Kidney (tissue), 14 donors: ENCODE data around the gene CAP2. TPM values are rescaled to one million over a fixed set of nuclear protein-coding genes. Genes with fewer than 3 reads are reported as not detected.
"Not testable (repeated sequence)": the region's sequence is repeated elsewhere in the genome, so short reads cannot be mapped to it uniquely, and the experiment has no call there.

ENCODE experiments used
- DNase-seq, 5 donors: peaks; one replicate each; pipeline ENCODE4 v3.0.0-alpha.2; 2013 to 2020
- FAIRE-seq: peaks from 2 replicates; lab custom pipeline; 2012; peaks lifted over from hg19 to GRCh38; lab: Jason Lieb, UNC
- H3K27ac ChIP-seq, 2 donors: one replicate each; pipeline ENCODE4 v1.7.0; 2013; ENCODE audit warnings: low read depth in 2 of 2, low read length in 2 of 2, inconsistent platforms in 1 of 2
- H3K27me3 ChIP-seq: one replicate; pipeline ENCODE4 v1.7.1; 2013; ENCODE audit warnings: low read length, inconsistent platforms; ENCODE audit not compliant: control insufficient read depth, insufficient read depth
- H3K36me3 ChIP-seq, 3 donors: one replicate each; pipeline versions ENCODE4 v1.7.0 to v1.7.1; 2013; ENCODE audit warnings: low read length in 3 of 3, control low read depth in 1 of 3, inconsistent platforms in 1 of 3; ENCODE audit not compliant: insufficient read depth in 3 of 3, control insufficient read depth in 2 of 3
- H3K4me1 ChIP-seq, 3 donors: one replicate each; pipeline versions ENCODE4 v1.7.0 to v1.7.1; 2013; ENCODE audit warnings: low read length in 3 of 3, inconsistent platforms in 1 of 3, low read depth in 1 of 3; ENCODE audit not compliant: control insufficient read depth in 2 of 3, insufficient read depth in 2 of 3
- H3K4me3 ChIP-seq, 3 donors: one replicate each; pipeline versions ENCODE4 v1.7.0 to v1.8.1; 2013; ENCODE audit warnings: low read length in 3 of 3, control low read depth in 1 of 3, inconsistent platforms in 1 of 3
- H3K9ac ChIP-seq, 3 donors: one replicate each; pipeline versions ENCODE4 v1.7.0 to v1.7.1; 2013; ENCODE audit warnings: low read length in 3 of 3, control low read depth in 1 of 3, inconsistent platforms in 1 of 3
- H3K9me3 ChIP-seq, 3 donors: one replicate each; pipeline versions ENCODE4 v1.7.0 to v1.7.1; 2013; ENCODE audit warnings: low read length in 3 of 3, control low read depth in 1 of 3, inconsistent platforms in 1 of 3; ENCODE audit not compliant: control insufficient read depth in 2 of 3, insufficient read depth in 1 of 3
- CTCF ChIP-seq: IDR thresholded peaks from 3 replicates; pipeline ENCODE4 v1.5.1; 2012; ENCODE audit warnings: mild to moderate bottlenecking, moderate library complexity, borderline replicate concordance; ENCODE audit not compliant: insufficient read depth; ENCODE audit errors: extremely low read depth
- intact Hi-C: fragments of 100-400 bp; cut with DNase I; formaldehyde crosslinking; loops from one replicate; pipeline ENCODE4 v1.11.1; 2022
- polyA plus RNA-seq: library from polyadenylated mRNA; stranded (reverse); fragments of 350-450 nt; fragmentation: Illumina TruSeq; extraction: RNeasy Lipid Tissue Mini Kit (QIAGEN cat#74804); gene quantifications from one replicate; pipeline ENCODE4 v1.2.3, GENCODE V29; 2014; ENCODE audit warnings: low read depth, low replicate concordance; ENCODE audit not compliant: insufficient read depth
- total RNA-seq: library from RNA; stranded (reverse); fragmentation: NEBNext Ultra II Directional; extraction: Animal tissue kit (Norgen Biotek cat#: 25700); gene quantifications from one replicate; pipeline ENCODE4 v1.2.1, GENCODE V29; 2021
- donor health status: control.
- donor health status: control.
- donor health status: control.
- donor health status: control.
- donor health status: control.
- donor health status: DM: yes; HTN: yes; CAD: no.
- donor health status: Normal renal cell carcinoma (clear cell type).

Gene CAP2
- total and polyA plus RNA-seq, 2 donors from 2014 or later: 9.8 to 15.7 TPM

- intact Hi-C loops: no loop called here
- Histone ChIP-seq H3K4me1 (peaks cover 0 to 5% (median 0%) of the 10 kb centered on the region in 3 donors), H3K9ac (no peak overlapping the region), H3K4me3 (no peak overlapping the region), H3K9me3 (no peaks in the 10 kb centered on the region), H3K36me3 (no peaks in the 10 kb centered on the region), H3K27me3 (no peaks in the 10 kb centered on the region), H3K27ac (no peak overlapping the region)
- no peak for TF ChIP-seq CTCF
- FAIRE-seq: no peak
- no peak for DNase-seq
These were observed 2.9 kb downstream of the CAP2 start for GRCh38 chr6:17396256-17396655.

GRCh38 chr6:17397764-17398194 is 4.4 kb downstream of the CAP2 start:
- Histone ChIP-seq H3K27me3 (no peaks in the 10 kb centered on the region), H3K4me3 (no peak overlapping the region), H3K27ac (no peak overlapping the region), H3K9me3 (no peaks in the 10 kb centered on the region), H3K4me1 (peaks cover 0 to 5% (median 0%) of the 10 kb centered on the region in 3 donors), H3K36me3 (no peaks in the 10 kb centered on the region), H3K9ac (no peak overlapping the region)
- no peak for DNase-seq
- no peak for FAIRE-seq
- TF ChIP-seq CTCF: no peak
- intact Hi-C loops: no loop called here

- H3K4me3 ChIP-seq, intact Hi-C loops, H3K4me1 ChIP-seq, H3K27me3 ChIP-seq, H3K9ac ChIP-seq, H3K36me3 ChIP-seq, DNase-seq, H3K9me3 ChIP-seq: not testable (repeated sequence)
- peak overlapping the region in 1 of 2 donors; percentile 47 for H3K27ac ChIP-seq
- FAIRE-seq: peak; percentile 11
These were observed 12.0 kb downstream of the CAP2 start for GRCh38 chr6:17405181-17405943.

- Histone ChIP-seq H3K27ac (peak overlapping the region in 1 of 2 donors; percentile 47), H3K4me1 (no peaks in the 10 kb centered on the region), H3K4me3 (no peak overlapping the region), H3K9me3 (no peaks in the 10 kb centered on the region), H3K36me3 (no peaks in the 10 kb centered on the region), H3K27me3 (no peaks in the 10 kb centered on the region), H3K9ac (no peak overlapping the region)
- no peak for TF ChIP-seq CTCF
- intact Hi-C loops: no loop called here
- DNase-seq (no peak), FAIRE-seq (no peak)
These were observed 12.5 kb downstream of the CAP2 start for GRCh38 chr6:17405944-17406245.
